ENCODE results near the gene SHISA9.

DNA sequence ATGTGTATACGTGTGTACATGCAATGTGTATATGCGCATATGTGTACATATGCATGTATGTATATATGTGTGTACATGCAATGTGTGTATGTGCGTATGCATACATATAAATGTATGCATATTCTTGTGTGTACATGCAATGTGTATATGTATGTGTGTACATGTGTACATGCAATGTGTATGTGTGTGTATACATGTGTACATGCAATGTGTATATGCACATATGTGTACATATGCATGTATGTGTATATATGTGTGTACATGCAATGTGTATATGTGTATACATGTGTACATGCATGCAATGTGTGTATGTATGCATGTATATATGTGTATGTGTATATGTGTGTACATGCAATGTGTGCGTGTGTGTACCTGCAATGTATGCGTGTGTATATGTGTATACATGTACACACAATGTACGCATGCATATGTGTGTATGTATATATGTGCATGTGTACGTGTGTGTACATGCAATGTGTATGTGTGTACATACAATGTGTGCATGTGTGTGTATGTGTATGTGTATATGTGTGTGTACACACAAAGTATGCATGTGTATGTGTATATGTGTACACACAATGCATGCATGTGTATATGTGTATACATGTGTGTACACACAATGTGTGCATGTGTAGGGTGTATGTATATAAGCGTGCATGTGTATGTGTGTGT is 167.7 kb downstream of the SHISA9 start:
- TF ChIP-seq, protein P1, sequence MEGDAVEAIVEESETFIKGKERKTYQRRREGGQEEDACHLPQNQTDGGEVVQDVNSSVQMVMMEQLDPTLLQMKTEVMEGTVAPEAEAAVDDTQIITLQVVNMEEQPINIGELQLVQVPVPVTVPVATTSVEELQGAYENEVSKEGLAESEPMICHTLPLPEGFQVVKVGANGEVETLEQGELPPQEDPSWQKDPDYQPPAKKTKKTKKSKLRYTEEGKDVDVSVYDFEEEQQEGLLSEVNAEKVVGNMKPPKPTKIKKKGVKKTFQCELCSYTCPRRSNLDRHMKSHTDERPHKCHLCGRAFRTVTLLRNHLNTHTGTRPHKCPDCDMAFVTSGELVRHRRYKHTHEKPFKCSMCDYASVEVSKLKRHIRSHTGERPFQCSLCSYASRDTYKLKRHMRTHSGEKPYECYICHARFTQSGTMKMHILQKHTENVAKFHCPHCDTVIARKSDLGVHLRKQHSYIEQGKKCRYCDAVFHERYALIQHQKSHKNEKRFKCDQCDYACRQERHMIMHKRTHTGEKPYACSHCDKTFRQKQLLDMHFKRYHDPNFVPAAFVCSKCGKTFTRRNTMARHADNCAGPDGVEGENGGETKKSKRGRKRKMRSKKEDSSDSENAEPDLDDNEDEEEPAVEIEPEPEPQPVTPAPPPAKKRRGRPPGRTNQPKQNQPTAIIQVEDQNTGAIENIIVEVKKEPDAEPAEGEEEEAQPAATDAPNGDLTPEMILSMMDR (IDR thresholded peaks at IDR 0.05; ENCODE audit: low read depth, low read length): no peak
- TF ChIP-seq EZH2phosphoT487 (IDR thresholded peaks at IDR 0.05; ENCODE audit: low read depth): no peak
